ENCODE results near the gene TFRC.
"Not testable (repeated sequence)": the region's sequence is repeated elsewhere in the genome, so short reads cannot be mapped to it uniquely, and the experiment has no call there.

Gene TFRC

DNA sequence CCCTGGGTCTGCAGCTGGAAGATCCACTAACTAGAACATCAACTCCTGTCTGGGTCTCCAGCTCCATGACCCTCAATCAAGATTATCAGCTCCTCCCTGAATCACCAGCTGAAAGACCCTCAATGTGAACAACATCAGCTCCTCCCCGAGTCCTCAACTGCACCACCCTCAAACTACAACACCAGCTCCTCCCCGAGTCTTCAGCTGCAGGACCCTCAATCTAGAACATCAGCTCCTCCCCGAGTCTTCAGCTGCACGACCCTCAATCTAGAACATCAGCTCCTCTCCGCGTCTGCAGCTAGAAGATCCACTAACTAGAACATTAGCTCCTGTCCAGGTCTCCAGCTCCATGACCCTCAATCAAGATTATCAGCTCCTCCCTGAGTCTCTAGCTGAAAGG is 79.2 kb downstream of the TFRC start:
- not testable (repeated sequence) for DNase-seq

DNA sequence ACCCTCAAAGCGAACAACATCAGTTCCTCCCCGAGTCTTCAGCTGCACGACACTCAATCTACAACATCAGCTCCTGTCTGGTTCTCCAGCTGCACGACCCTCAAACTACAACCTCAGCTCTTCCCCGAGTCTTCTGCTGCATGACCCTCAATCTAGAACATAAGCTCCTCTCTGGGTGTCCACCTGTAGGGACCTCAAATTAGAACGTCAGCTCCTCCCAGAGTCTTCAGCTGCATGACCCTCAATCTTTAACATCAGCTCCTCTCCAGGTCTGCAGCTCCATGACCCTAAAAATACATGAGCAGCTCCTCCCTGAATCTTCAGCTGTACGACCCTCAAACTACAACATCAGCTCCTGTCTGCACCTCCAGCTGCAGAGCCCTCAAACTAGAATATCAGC is 80.7 kb downstream of the TFRC start:
- not testable (repeated sequence) for DNase-seq

DNA sequence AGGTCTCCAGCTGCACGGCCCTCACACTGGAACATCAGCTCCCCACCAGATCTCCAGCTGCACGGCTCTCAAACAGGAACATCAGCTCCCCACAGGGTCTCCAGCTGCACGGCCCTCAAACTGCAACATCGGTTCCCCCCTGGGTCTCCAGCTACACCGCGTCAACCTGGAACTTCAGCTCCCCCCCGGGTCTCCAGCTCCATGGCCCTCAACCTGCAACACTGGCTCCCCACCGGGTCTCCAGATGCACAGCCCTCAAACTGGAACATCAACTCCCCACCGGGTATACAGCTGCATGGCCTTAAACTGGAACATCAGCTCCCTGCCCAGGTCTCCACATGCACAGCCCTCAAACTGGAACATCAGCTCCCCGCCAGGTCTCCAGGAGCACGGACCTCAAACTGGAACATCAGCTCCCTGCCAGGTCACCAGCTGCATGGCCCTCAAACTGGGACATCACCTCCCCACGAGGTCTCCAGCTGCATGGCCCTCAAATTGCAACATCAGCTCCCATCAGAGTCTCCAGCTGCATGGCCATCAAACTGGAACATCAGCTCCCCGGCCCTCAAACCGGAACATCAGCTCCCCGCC is 81.4 kb downstream of the TFRC start:
- not testable (repeated sequence) for DNase-seq

DNA sequence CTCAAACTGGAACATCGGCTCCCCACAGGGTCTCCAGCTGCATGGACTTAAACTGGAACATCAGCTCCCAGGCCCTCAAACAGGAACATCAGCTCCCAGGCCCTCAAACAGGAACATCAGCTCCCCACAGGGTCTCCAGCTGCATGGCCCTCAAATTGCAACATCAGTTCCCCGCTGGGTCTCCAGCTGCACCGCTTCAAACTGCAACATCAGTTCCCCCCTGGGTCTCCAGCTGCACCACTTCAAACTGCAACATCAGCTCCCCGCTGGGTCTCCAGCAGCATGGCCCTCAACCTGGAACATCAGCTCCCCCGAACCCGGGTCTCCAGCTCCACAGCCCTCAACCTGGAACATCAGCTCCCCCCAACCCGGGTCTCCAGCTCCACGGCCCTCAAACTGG is 82.0 kb downstream of the TFRC start:
- no peak for DNase-seq
